Naive B cell (primary cell): ENCODE data around the gene NUDT16. TPM values are rescaled to one million over a fixed set of nuclear protein-coding genes. Genes with fewer than 3 reads are reported as not detected.

Source experiments
- ATAC-seq, 2 donors: fragments of 150-1000 bp; cut with Tn5 transposase; 2 replicates each; pipeline ENCODE4 v1.10.0; 2021; ENCODE audit warnings: low read depth in 2 of 2, mild to moderate bottlenecking in 2 of 2, moderate library complexity in 2 of 2
- DNase-seq: peaks from one replicate; pipeline ENCODE4 v3.0.0; 2022
- H3K27ac Mint-ChIP-seq, 6 donors: one replicate each; pipeline ENCODE4 v1.8.0; 2020 to 2022; ENCODE audit warnings: mild to moderate bottlenecking in 6 of 6, mixed read lengths in 6 of 6, moderate library complexity in 5 of 6, inconsistent platforms in 2 of 6
- H3K27me3 Mint-ChIP-seq, 3 donors: one replicate each; pipeline ENCODE4 v1.8.0; 2021 to 2022; ENCODE audit warnings: mixed read lengths in 3 of 3, mild to moderate bottlenecking in 1 of 3
- H3K36me3 Mint-ChIP-seq, 2 donors: one replicate each; pipeline ENCODE4 v1.8.0; 2020 to 2022; ENCODE audit warnings: mixed read lengths in 2 of 2, inconsistent platforms in 1 of 2, mild to moderate bottlenecking in 1 of 2
- H3K4me1 Mint-ChIP-seq, 3 donors: one replicate each; pipeline ENCODE4 v1.8.0; 2020 to 2022; ENCODE audit warnings: mixed read lengths in 3 of 3, inconsistent platforms in 1 of 3, mild to moderate bottlenecking in 1 of 3, moderate library complexity in 1 of 3
- H3K4me3 Mint-ChIP-seq, 8 donors: one replicate each; pipeline ENCODE4 v1.8.0; 2020 to 2022; ENCODE audit warnings: mild to moderate bottlenecking in 8 of 8, mixed read lengths in 8 of 8, moderate library complexity in 8 of 8, inconsistent platforms in 2 of 8
- H3K9me3 Mint-ChIP-seq, 7 donors: one replicate each; pipeline ENCODE4 v1.8.0; 2020 to 2022; ENCODE audit warnings: mixed read lengths in 7 of 7, mild to moderate bottlenecking in 5 of 7, inconsistent platforms in 2 of 7, moderate library complexity in 1 of 7
- polyA plus RNA-seq, 6 donors: library from polyadenylated mRNA; unstranded; fragments of 300-500 nt; fragmentation: Illumina TruSeq; gene quantifications; one replicate each; pipeline ENCODE4 v1.2.3, GENCODE V29; 2021; ENCODE audit warnings: low read depth in 6 of 6

NUDT16 gene
- polyA plus RNA-seq = 1 to 10 TPM; 3.4 to 7.7 (median 5.9) TPM

DNA sequence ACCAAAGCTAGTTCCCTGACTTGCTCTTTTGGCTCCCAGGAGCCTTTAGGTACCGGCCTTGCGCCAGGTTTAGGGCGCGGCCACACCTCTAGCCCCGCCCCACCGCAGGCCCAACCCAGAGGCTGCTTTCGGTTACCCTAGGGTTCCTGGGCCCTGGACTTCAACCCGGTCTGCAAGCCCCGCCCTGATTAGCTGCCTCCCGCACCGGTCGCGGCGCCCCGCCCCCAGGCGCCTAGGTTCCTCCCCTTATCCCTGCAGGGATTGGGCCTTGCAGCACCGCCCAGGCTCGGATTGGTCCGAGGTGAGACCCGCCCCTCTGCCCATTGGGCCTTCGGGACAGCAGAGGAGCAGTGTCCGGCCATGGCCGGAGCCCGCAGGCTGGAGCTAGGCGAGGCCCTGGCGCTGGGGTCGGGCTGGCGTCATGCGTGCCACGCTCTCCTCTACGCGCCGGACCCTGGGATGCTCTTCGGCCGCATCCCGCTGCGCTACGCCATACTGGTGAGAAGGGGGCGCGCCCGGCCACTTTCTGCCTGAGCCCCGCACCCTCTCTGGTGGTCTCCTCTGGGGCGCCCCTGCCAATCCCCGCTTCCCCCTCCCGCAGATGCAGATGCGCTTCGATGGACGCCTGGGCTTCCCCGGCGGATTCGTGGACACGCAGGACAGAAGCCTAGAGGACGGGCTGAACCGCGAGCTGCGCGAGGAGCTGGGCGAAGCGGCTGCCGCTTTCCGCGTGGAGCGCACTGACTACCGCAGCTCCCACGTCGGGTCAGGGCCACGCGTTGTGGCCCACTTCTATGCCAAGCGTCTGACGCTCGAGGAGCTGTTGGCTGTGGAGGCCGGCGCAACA, at the start of gene NUDT16:
NUDT16 (plus strand) TSS at position 330 of the 847 bp plus-strand sequence; CDS start at position 361, 31 bp downstream.
- peak within 1 kb of the TSS; percentile 87 to 100 (median 98) for H3K4me3 Mint-ChIP-seq

DNA sequence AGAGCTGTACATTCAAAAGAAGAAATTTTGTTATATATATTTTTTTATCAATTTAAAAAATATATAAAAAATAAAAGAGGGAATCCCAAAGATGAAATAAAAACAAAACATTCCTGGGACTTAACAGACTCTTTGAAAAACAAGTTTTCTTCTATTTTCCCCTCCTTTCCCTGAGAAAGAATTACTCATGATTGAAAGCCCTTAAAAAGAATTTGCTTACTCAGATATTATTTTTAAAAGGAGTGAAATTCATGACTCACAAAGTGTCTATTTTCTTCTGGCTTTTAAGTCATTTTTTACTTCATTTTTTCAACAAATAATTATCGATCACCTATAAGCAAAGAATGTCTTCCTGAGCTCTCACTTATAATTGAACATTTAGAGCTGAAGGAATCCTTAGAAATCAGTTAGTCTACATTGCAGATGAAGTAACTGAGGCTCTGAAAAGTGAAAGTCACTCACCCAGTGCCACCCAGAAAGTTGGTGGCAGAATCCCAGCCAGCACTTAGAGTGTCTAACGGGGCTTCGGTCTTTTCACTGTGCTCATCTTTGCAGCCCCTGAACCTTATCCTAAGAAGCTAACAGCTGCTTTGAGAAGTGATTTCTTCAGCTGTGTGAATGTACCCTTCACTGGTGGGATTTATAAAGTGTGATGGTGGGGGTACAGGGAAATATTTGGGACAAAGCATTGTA, 42.5 kb upstream of the NUDT16 start:
- Mint-ChIP-seq H3K27ac (no peak overlapping the region), H3K36me3 (peaks cover 0 to 7% of the 10 kb centered on the region in 2 donors), H3K4me3 (no peak overlapping the region), H3K4me1 (no peaks in the 10 kb centered on the region), H3K27me3 (peaks cover 0 to 6% (median 0%) of the 10 kb centered on the region in 3 donors), H3K9me3 (peaks cover 0 to 25% (median 9%) of the 10 kb centered on the region in 7 donors)
- DNase-seq (no peak), ATAC-seq (no peak)

More for the DNA sequence above, at the start of gene NUDT16:
- Mint-ChIP-seq H3K27ac (peak within 1 kb of the TSS; percentile 76 to 98 (median 84)), H3K27me3 (no peaks in the 10 kb centered on the region), H3K9me3 (no peaks in the 10 kb centered on the region), H3K36me3 (peaks cover 0 to 9% of the 10 kb centered on the region in 2 donors), H3K4me1 (peaks cover 38 to 45% (median 38%) of the 10 kb centered on the region in 3 donors)
- peak; percentile 95 to 98 for ATAC-seq
- DNase-seq = peak; percentile 98

DNA sequence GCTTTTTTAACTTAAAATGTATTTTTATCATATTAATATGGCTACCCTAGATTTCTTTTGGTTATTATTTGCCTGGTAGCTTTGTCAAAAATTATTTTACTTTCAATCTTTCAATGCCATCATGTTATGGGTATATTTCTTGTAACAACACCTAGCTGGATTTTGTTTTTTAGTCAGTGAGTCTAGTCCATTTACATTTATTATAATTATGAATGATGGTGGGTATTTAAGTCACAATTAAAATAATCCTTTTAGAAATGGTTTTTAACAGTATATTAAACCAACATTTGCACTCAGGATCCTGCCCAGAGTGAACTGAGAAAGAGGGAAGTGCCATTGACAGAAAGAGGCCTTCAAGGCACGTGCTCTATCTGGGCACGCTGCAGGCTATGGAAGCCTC, 39.8 kb upstream of the NUDT16 start:
- H3K4me1 Mint-ChIP-seq = no peaks in the 10 kb centered on the region
- DNase-seq (no peak), ATAC-seq (no peak)
- peaks cover 0 to 6% (median 0%) of the 10 kb centered on the region in 3 donors for H3K27me3 Mint-ChIP-seq
- no peak overlapping the region for H3K27ac Mint-ChIP-seq
- no peak overlapping the region for H3K4me3 Mint-ChIP-seq
- peaks cover 0 to 12% of the 10 kb centered on the region in 2 donors for H3K36me3 Mint-ChIP-seq
- H3K9me3 Mint-ChIP-seq = peaks cover 0 to 21% (median 7%) of the 10 kb centered on the region in 7 donors

DNA sequence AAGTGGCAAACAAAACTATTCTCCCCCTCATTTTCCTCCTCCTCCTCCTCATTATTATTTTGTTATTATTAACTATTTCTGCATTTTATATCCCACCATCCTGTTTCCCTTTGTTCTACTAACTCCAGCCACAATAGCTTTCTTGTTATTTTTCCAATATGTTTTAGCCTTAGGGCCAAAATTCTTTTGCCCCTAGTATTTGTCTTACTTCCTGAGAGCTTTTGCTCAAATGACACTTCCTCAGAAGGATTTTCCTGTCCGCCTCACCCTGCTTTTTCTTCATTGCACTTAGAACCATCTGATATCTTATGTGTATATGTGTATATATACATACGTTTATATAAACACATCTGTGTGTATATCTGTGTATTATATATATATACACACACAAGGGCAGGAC, 32.7 kb upstream of the NUDT16 start:
- no peak for ATAC-seq
- no peak overlapping the region for H3K27ac Mint-ChIP-seq

DNA sequence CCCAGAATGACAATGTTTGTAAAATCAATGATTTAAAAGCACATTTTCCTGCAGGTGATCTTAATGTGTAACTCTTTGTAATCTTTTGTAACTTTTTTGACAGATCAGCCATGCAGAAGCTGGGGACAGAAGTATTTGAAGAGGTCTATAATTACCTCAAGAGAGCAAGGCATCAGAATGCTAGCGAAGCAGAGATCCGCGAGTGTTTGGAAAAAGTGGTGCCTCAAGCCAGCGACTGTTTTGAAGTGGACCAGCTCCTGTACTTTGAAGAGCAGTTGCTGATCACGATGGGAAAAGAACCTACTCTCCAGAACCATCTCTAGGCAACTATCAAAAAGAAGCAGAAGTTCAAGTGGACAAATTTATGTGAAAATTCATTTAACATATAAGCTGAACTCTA, 32.1 kb upstream of the NUDT16 start:
- H3K9me3 Mint-ChIP-seq = peaks cover 0 to 6% (median 2%) of the 10 kb centered on the region in 7 donors
- H3K4me1 Mint-ChIP-seq = peaks cover 6 to 16% (median 10%) of the 10 kb centered on the region in 3 donors
- H3K27ac Mint-ChIP-seq = peak overlapping the region in 1 of 6 donors; percentile 60
- peak overlapping the region in 1 of 8 donors; percentile 11 for H3K4me3 Mint-ChIP-seq
- no peak for DNase-seq
- no peak for ATAC-seq
- H3K36me3 Mint-ChIP-seq = peaks cover 0 to 1% of the 10 kb centered on the region in 2 donors
- no peaks in the 10 kb centered on the region for H3K27me3 Mint-ChIP-seq

More for the DNA sequence above, 32.7 kb upstream of the NUDT16 start:
- no peaks in the 10 kb centered on the region for H3K27me3 Mint-ChIP-seq
- DNase-seq = no peak
- H3K4me3 Mint-ChIP-seq = no peak overlapping the region
- peaks cover 0 to 8% (median 3%) of the 10 kb centered on the region in 7 donors for H3K9me3 Mint-ChIP-seq
- H3K4me1 Mint-ChIP-seq = peaks cover 5 to 14% (median 10%) of the 10 kb centered on the region in 3 donors
- H3K36me3 Mint-ChIP-seq = peaks cover 0 to 7% of the 10 kb centered on the region in 2 donors

DNA sequence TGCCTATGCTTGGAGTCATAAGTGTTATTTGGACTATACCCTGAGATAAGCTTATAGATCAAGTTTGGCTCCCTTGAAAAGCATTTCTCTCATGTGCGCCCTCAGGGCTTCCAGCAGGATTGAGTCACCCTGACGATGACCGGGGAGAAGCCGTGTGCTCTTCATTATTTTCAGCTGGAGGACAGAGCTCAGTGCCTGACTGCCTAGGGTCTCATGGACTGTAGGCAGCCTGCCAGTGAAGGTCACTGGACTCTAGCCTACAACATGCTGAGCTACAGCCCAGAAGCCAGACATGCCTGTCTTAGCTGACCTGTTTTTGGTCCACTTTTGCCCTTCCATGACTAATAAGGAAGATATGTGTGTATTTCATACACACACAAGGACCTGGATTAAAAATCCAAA, 31.6 kb upstream of the NUDT16 start:
- no peak for ATAC-seq
- Mint-ChIP-seq H3K27ac (no peak overlapping the region), H3K4me3 (no peak overlapping the region), H3K4me1 (peaks cover 6 to 16% (median 10%) of the 10 kb centered on the region in 3 donors), H3K27me3 (no peaks in the 10 kb centered on the region), H3K9me3 (peaks cover 0 to 6% (median 0%) of the 10 kb centered on the region in 7 donors), H3K36me3 (no peaks in the 10 kb centered on the region)
- no peak for DNase-seq

DNA sequence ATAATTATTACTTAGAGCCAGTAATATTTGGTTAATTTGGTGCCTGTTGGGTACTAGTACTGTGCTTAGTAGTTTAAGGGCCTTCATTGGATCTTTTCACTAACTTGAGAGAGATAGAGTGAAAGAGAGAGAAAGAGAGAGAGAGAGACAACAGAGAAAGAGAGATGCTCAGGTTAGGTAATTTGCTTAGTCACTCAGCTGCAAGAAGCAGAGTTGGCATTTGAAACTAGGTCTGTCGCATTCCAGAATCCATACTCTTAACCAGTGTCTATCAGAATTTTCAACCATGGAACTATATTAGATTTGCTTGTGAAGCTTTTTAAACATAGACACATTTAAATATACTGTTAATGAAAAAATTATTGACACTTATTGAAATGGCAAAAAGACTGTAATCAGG, 31.1 kb upstream of the NUDT16 start:
- H3K9me3 Mint-ChIP-seq = peaks cover 0 to 6% (median 0%) of the 10 kb centered on the region in 7 donors
- ATAC-seq (no peak), DNase-seq (no peak)
- peaks cover 6 to 16% (median 10%) of the 10 kb centered on the region in 3 donors for H3K4me1 Mint-ChIP-seq
- H3K27me3 Mint-ChIP-seq = no peaks in the 10 kb centered on the region
- H3K4me3 Mint-ChIP-seq = no peak overlapping the region
- no peaks in the 10 kb centered on the region for H3K36me3 Mint-ChIP-seq
- H3K27ac Mint-ChIP-seq = no peak overlapping the region

DNA sequence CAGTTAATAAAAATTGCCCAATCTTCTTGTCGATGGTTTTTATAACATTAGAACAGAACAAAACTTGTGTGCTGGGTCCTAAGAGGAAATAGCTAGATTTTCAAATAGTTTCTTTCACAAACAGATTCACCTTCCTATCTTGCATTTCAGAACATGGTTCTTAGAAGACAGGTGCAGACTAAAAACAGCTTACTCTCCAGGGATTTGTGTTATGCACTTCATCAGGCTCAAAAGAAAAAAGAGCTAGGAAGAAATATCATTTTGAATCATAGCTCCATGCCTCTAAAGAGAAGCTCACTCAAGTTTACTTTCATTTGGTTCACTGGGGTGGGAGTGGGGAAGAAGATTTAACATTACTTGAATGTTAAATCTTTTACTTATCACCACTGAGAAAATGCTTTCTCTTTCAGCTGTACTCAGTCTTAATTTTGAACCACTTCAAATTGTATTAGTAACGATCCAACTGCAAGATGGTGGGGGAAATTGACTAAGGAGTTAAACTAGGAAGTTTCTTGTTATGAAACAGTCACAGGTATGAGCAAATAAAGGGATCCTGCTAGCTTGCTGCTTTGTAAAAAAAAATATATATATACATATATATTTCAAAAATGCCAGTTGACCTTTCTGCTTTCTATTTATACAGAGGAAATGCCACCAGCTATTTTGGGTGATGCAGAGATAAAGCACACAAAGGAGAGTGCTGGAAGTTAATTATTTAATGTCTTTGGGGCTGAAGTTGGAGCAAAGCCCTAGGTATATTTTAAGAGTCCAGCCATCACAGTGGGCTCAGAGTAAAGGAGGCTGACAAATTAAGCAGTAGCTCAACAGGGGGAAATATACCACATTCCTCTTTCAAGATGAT, 28.3 kb upstream of the NUDT16 start:
- peak overlapping the region in 3 of 6 donors; percentile 3 to 61 (median 49) for H3K27ac Mint-ChIP-seq
- no peaks in the 10 kb centered on the region for H3K36me3 Mint-ChIP-seq
- no peak for ATAC-seq
- H3K4me3 Mint-ChIP-seq = peak overlapping the region in 1 of 8 donors; percentile 21
- H3K9me3 Mint-ChIP-seq = no peaks in the 10 kb centered on the region
- DNase-seq = no peak
- H3K27me3 Mint-ChIP-seq = peaks cover 0 to 8% (median 5%) of the 10 kb centered on the region in 3 donors
- peaks cover 6 to 16% (median 10%) of the 10 kb centered on the region in 3 donors for H3K4me1 Mint-ChIP-seq

DNA sequence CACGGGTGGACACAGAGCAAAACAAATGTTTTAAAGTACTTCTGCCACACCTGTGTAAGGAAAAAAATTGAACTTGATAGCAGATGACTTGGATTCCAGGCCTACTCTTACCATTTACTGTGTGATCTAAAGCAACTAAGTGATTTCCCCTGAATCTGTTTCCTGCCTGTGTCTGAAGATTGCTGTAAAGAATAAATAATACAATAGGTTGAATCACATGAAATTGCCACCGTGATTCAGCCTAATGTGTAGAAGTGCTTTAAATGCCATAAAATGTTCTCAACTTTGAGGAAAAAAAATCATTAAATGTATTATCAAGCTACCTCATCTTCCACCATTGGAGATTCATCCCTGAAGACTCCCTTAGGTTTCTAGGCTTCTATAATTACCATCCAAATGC, 27.6 kb upstream of the NUDT16 start:
- no peak for DNase-seq
- no peak for ATAC-seq
- peaks cover 6 to 16% (median 10%) of the 10 kb centered on the region in 3 donors for H3K4me1 Mint-ChIP-seq
- peak overlapping the region in 3 of 6 donors; percentile 3 to 70 (median 62) for H3K27ac Mint-ChIP-seq
- H3K9me3 Mint-ChIP-seq = no peaks in the 10 kb centered on the region
- H3K27me3 Mint-ChIP-seq = peaks cover 0 to 8% (median 5%) of the 10 kb centered on the region in 3 donors
- no peak overlapping the region for H3K4me3 Mint-ChIP-seq
- H3K36me3 Mint-ChIP-seq = no peaks in the 10 kb centered on the region

DNA sequence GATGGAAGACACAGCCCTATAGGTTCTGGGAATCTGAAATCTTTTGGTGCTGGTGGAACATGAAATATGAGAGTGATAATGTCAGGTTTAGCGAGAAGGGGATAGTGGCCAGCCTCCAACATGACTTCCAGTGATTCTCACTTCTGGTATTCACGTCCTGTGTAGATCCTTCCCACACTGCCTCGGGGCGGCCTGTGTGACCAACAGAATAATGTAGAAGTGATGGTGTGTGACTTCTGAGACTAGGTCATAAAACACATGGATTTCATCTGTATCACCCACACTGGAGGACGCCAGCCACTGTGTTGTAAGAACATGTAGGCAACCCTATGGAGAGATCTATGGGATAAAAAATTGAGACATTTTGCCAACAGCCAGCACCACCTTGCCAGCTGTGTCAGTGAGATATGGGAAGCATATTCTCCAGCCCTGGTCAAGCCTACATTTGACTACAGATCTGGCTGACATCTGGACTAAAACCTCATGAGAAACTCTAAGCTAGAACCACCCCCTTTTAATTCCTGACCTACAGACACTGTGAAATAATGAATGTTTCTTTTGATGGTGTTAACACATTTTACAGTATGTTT, 25.5 kb upstream of the NUDT16 start:
- ATAC-seq = no peak

DNA sequence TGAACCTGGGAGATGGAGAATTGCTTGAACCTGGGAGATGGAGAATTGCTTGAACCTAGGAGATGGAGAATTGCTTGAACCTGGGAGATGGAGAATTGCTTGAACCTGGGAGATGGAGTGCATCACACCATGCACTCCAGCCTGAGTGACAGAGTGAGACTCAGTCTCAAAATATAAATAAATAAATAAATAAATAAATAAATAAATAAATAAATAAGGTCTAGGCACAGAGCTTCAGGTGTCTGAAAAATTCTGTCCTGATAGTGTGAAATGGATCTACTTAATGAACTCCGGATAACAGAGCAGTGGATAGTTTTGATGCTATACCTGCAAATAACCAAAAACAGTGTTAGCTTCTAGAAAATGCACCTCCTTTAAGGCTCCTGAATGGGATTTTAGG, 24.3 kb upstream of the NUDT16 start:
- Mint-ChIP-seq H3K9me3 (peaks cover 0 to 1% (median 0%) of the 10 kb centered on the region in 7 donors), H3K4me1 (peaks cover 15 to 30% (median 20%) of the 10 kb centered on the region in 3 donors), H3K27me3 (peaks cover 0 to 22% (median 19%) of the 10 kb centered on the region in 3 donors), H3K27ac (no peak overlapping the region), H3K36me3 (peaks cover 0 to 3% of the 10 kb centered on the region in 2 donors), H3K4me3 (no peak overlapping the region)
- ATAC-seq = no peak
- no peak for DNase-seq

More for the DNA sequence above, 25.5 kb upstream of the NUDT16 start:
- Mint-ChIP-seq H3K36me3 (no peaks in the 10 kb centered on the region), H3K4me3 (no peak overlapping the region), H3K4me1 (peaks cover 8 to 18% (median 12%) of the 10 kb centered on the region in 3 donors), H3K9me3 (no peaks in the 10 kb centered on the region), H3K27ac (no peak overlapping the region), H3K27me3 (peaks cover 0 to 13% (median 12%) of the 10 kb centered on the region in 3 donors)
- DNase-seq = no peak

DNA sequence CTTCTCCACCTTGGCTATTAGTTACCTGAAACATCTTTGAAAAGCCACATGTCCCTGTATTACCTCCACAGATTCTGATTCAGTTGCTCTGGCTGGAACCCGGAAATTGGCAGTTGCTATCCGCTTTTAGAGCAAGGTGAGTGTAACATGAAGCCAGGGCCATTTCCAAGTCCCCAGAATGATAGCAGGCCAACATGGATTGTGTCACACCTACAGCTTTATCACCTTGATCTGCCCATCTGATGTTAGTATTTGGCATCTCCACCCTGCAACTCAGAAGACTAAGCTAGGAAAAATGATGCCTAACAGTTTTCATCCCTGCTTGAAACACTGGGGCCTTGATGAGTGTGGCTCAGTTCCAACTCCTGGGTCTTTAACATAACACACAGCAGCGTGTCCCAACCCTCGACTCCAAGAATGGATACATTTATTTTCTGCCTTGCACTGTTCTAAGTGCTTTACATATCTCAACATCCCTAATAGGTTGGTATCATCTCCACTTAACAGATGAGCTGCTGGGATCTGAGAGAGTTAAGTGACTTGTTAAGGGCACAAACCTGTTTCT, 21.3 kb upstream of the NUDT16 start:
- no peak overlapping the region for H3K27ac Mint-ChIP-seq
- ATAC-seq (no peak), DNase-seq (no peak)
- H3K36me3 Mint-ChIP-seq = peaks cover 0 to 8% of the 10 kb centered on the region in 2 donors
- peaks cover 2 to 30% (median 26%) of the 10 kb centered on the region in 3 donors for H3K27me3 Mint-ChIP-seq
- H3K4me3 Mint-ChIP-seq = no peak overlapping the region
- H3K9me3 Mint-ChIP-seq = peaks cover 0 to 1% (median 0%) of the 10 kb centered on the region in 7 donors
- H3K4me1 Mint-ChIP-seq = peaks cover 13 to 20% (median 14%) of the 10 kb centered on the region in 3 donors
